ENCODE data around the gene SVEP1. TPM values are rescaled to one million over a fixed set of nuclear protein-coding genes. Genes with fewer than 3 reads are reported as not detected.

The SVEP1 gene
- total RNA-seq, 4 donors from 2014 or later = 6.1 to 40.1 (median 17.3) TPM

GRCh38 chr9:110429453-110429852 lies 150.1 kb downstream of the SVEP1 start:
- H3K9me3 ChIP-seq = no peaks in the 10 kb centered on the region
- H3K27ac ChIP-seq = no peak overlapping the region

GRCh38 chr9:110427497-110428104 lies 151.9 kb downstream of the SVEP1 start:
- peak in 2 of 3 donors; percentile 76 to 82 for DNase-seq
- no peak overlapping the region for H3K4me3 ChIP-seq
- no peak overlapping the region for H3K27ac ChIP-seq
- TF ChIP-seq POLR2A (IDR thresholded peaks at IDR 0.05) (no peak), CTCF (IDR thresholded peaks at IDR 0.05) (peak in 4 of 6 experiments; percentile 39 to 60 (median 54))
- H3K4me1 ChIP-seq = no peaks in the 10 kb centered on the region
- no peaks in the 10 kb centered on the region for H3K9me3 ChIP-seq
- H3K27me3 ChIP-seq = no peaks in the 10 kb centered on the region
- no peaks in the 10 kb centered on the region for H3K36me3 ChIP-seq

More at GRCh38 chr9:110429453-110429852, 150.1 kb downstream of the SVEP1 start:
- Histone ChIP-seq H3K36me3 (no peaks in the 10 kb centered on the region), H3K4me1 (no peaks in the 10 kb centered on the region), H3K27me3 (no peaks in the 10 kb centered on the region), H3K4me3 (no peak overlapping the region)
- no peak for TF ChIP-seq POLR2A (IDR thresholded peaks at IDR 0.05)
- TF ChIP-seq CTCF (IDR thresholded peaks at IDR 0.05) = no peak
- DNase-seq = no peak

- TF ChIP-seq POLR2A (IDR thresholded peaks at IDR 0.05) (no peak), CTCF (IDR thresholded peaks at IDR 0.05) (peak in 4 of 6 experiments; percentile 11 to 50 (median 40))
Measured at GRCh38 chr9:110426052-110426709, 153.4 kb downstream of the SVEP1 start.

GRCh38 chr9:110414471-110414870 lies 165.1 kb downstream of the SVEP1 start:
- no peak for TF ChIP-seq POLR2A (IDR thresholded peaks at IDR 0.05)
- no peak for TF ChIP-seq CTCF (IDR thresholded peaks at IDR 0.05)
- Histone ChIP-seq H3K4me1 (no peaks in the 10 kb centered on the region), H3K36me3 (no peaks in the 10 kb centered on the region), H3K27ac (no peak overlapping the region), H3K4me3 (no peak overlapping the region), H3K27me3 (no peaks in the 10 kb centered on the region), H3K9me3 (no peaks in the 10 kb centered on the region)
- no peak for DNase-seq

More at GRCh38 chr9:110426052-110426709, 153.4 kb downstream of the SVEP1 start:
- no peak for DNase-seq
- Histone ChIP-seq H3K27me3 (no peaks in the 10 kb centered on the region), H3K36me3 (no peaks in the 10 kb centered on the region), H3K9me3 (no peaks in the 10 kb centered on the region), H3K4me3 (no peak overlapping the region), H3K4me1 (no peaks in the 10 kb centered on the region), H3K27ac (no peak overlapping the region)

DNA sequence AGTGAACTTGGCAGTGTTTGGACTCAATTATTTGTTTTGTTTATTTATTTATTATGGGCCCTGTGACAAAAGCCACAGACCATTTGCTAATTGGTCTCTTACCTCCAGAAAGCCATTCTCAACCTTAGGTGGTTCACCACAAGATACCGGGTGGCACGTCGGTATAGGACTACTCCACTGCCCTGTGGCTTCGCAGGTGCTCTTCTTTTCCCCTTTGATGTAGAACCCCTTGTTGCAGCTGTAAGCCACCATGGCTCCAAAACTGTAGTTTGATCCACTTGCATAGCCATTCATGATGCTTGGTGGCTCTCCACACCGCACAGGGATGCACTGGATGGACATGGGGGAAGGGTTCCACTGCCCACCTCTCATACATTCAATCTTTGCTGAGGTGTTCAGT lies 168.6 kb downstream of the SVEP1 start:
- H3K36me3 ChIP-seq = no peaks in the 10 kb centered on the region
- H3K4me3 ChIP-seq = no peak overlapping the region
- H3K27ac ChIP-seq = no peak overlapping the region
- H3K4me1 ChIP-seq = no peaks in the 10 kb centered on the region
- no peak for DNase-seq
- H3K9me3 ChIP-seq = no peaks in the 10 kb centered on the region
- TF ChIP-seq POLR2A (IDR thresholded peaks at IDR 0.05) (no peak), CTCF (IDR thresholded peaks at IDR 0.05) (no peak)
- no peaks in the 10 kb centered on the region for H3K27me3 ChIP-seq

Data from Peyer's patch (tissue), 4 donors.